Sigmoid colon (tissue), 7 donors: ENCODE results near the gene GRM8. TPM values are rescaled to one million over a fixed set of nuclear protein-coding genes. Genes with fewer than 3 reads are reported as not detected.

Experiments used
- DNase-seq: peaks from one replicate; pipeline ENCODE4 v3.0.0-alpha.2; 2019
- H3K27ac ChIP-seq, 4 donors: fragments of 200-600 bp; sonication (generic); one replicate each; pipeline ENCODE4 v1.5.1; 2016 to 2019; ENCODE audit warnings: mild to moderate bottlenecking in 1 of 4
- H3K27me3 ChIP-seq, 3 donors: fragments of 200-600 bp; sonication (generic); one replicate each; pipeline ENCODE4 v1.5.1; 2019; ENCODE audit warnings: mild to moderate bottlenecking in 1 of 3
- H3K36me3 ChIP-seq, 4 donors: fragments of 200-600 bp; sonication (generic); one replicate each; pipeline ENCODE4 v1.5.1; 2016 to 2019
- H3K4me1 ChIP-seq, 4 donors: fragments of 200-600 bp; sonication (generic); one replicate each; pipeline ENCODE4 v1.5.1; 2017 to 2019
- H3K4me3 ChIP-seq, 4 donors: fragments of 200-600 bp; sonication (generic); one replicate each; pipeline ENCODE4 v1.5.1; 2017 to 2019; ENCODE audit warnings: mild to moderate bottlenecking in 2 of 4, moderate library complexity in 1 of 4
- H3K9me3 ChIP-seq, 4 donors: fragments of 200-600 bp in 3 of 4; sonication (generic) in 3 of 4; one replicate each; pipeline versions ENCODE4 v1.5.1 to v1.6.1; 2013 to 2019
- EP300 ChIP-seq, 4 donors: sonication (generic); formaldehyde crosslinking; IDR thresholded peaks; one replicate each; pipeline ENCODE4 v1.6.1; 2017; ENCODE audit warnings: antibody characterized with exemption in 4 of 4
- POLR2A ChIP-seq, 2 donors: fragments of 450-650 bp; IDR thresholded peaks; one replicate each; pipeline ENCODE4 v1.6.1; 2016; ENCODE audit warnings: antibody characterized with exemption in 2 of 2, mild to moderate bottlenecking in 2 of 2, moderate library complexity in 2 of 2
- POLR2AphosphoS5 ChIP-seq, 4 donors: sonication (generic); formaldehyde crosslinking; IDR thresholded peaks; one replicate each; pipeline ENCODE4 v1.6.1; 2017; ENCODE audit warnings: antibody characterized with exemption in 4 of 4
- WGBS, 2 donors: extraction: QIAGEN DNeasy Blood & Tissue Kit; methylation state at CpG; one replicate each; pipeline ENCODE4 v1.1.7; 2013; 5-methylcytosine and 5-hydroxymethylcytosine counted together
- intact Hi-C: fragments of 100-400 bp; cut with DNase I; formaldehyde crosslinking; loops from one replicate; pipeline ENCODE4 v1.15.1; 2023
- polyA plus RNA-seq, 3 donors: library from polyadenylated mRNA; stranded (reverse); fragments of 200-250 nt; gene quantifications; one replicate each; pipeline ENCODE4 v1.2.3, GENCODE V29; 2013
- total RNA-seq, 4 donors: library from RNA; depleted of rRNA; stranded (reverse); fragments of >200 nt; gene quantifications; one replicate each; pipeline ENCODE4 v1.1.0, GENCODE V29; 2016
- TF ChIP-seq, protein P1 (sequence below), 4 experiments: fragments of 450-650 bp in 3 of 4; fragments of 200-600 bp in 1 of 4; IDR thresholded peaks; one replicate each; pipeline ENCODE4 v1.5.1; 2016 to 2019; ENCODE audit warnings: antibody characterized with exemption in 4 of 4, mild to moderate bottlenecking in 3 of 4, moderate library complexity in 2 of 4
- donor health status: healthy with polysubstance abuse.
- donor health status: Bipolar disorder and iron deficiency.
- donor health status: healthy.

GRM8 gene
- total and polyA plus RNA-seq, 7 donors, result 0.27 to 1.9 (median 0.55) TPM; not detected in 4

DNA sequence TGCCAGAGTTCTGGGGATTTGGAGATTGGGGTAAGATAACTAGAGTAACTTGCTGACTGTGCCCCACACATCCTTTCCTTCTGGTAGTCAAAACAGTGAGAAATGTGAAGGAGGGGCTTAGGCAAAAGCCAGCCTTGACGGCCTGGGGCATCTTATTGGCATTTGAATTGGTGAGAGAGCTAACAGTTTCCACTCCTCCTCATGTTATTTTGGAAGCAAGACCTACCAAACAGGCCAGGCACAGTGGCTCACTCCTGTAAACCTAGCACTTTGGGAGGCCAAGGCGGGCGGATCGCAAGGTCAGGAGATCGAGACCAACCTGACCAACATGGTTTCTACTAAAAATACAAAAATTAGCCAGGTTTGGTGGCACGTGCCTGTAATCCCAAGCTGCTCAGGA, 596.6 kb downstream of the GRM8 start:
- intact Hi-C loops, result no loop called here
- Histone ChIP-seq H3K9me3 (no peaks in the 10 kb centered on the region), H3K36me3 (no peaks in the 10 kb centered on the region), H3K27me3 (no peaks in the 10 kb centered on the region), H3K4me1 (no peaks in the 10 kb centered on the region), H3K27ac (no peak overlapping the region), H3K4me3 (no peak overlapping the region)
- no peak for TF ChIP-seq POLR2A (IDR thresholded peaks at IDR 0.05)
- no peak for TF ChIP-seq EP300 (IDR thresholded peaks at IDR 0.05)
- TF ChIP-seq POLR2AphosphoS5 (IDR thresholded peaks at IDR 0.05), result no peak
- TF ChIP-seq, protein P1, sequence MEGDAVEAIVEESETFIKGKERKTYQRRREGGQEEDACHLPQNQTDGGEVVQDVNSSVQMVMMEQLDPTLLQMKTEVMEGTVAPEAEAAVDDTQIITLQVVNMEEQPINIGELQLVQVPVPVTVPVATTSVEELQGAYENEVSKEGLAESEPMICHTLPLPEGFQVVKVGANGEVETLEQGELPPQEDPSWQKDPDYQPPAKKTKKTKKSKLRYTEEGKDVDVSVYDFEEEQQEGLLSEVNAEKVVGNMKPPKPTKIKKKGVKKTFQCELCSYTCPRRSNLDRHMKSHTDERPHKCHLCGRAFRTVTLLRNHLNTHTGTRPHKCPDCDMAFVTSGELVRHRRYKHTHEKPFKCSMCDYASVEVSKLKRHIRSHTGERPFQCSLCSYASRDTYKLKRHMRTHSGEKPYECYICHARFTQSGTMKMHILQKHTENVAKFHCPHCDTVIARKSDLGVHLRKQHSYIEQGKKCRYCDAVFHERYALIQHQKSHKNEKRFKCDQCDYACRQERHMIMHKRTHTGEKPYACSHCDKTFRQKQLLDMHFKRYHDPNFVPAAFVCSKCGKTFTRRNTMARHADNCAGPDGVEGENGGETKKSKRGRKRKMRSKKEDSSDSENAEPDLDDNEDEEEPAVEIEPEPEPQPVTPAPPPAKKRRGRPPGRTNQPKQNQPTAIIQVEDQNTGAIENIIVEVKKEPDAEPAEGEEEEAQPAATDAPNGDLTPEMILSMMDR (IDR thresholded peaks at IDR 0.05), result no peak
- WGBS, 2 donors, result 83 to 90% methylated on average over 6 of the region's 6 CpGs
- DNase-seq, result no peak

DNA sequence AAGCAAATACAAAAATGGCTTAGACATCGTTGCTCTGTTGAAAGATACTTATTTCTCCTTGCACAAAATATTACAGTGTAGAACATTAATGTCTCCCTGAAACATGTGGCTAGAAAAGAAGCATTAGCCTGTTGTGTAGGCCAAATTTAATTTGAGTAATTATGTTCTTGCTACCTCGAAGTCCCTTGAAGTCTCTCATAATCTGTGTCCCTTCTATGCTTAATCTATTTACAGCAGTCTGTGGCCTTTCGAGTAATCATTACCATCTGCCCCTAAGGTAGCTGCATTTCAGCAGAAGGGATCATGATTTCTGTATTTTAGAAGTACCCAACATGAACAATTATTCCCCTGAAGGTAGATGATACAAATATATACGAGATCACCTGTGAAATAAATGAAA, 615.2 kb downstream of the GRM8 start:
- intact Hi-C loops, result no loop called here
- no peak overlapping the region for H3K4me3 ChIP-seq
- TF ChIP-seq, protein P1 (IDR thresholded peaks at IDR 0.05), result no peak
- TF ChIP-seq POLR2AphosphoS5 (IDR thresholded peaks at IDR 0.05) (no peak), EP300 (IDR thresholded peaks at IDR 0.05) (no peak)
- H3K9me3 ChIP-seq, result peaks cover 0 to 2% (median 0%) of the 10 kb centered on the region in 4 donors
- no peaks in the 10 kb centered on the region for H3K4me1 ChIP-seq
- no peak overlapping the region for H3K27ac ChIP-seq
- no peaks in the 10 kb centered on the region for H3K36me3 ChIP-seq
- 80 to 81% methylated on average over 4 of the region's 4 CpGs for WGBS, 2 donors
- H3K27me3 ChIP-seq, result no peaks in the 10 kb centered on the region
- DNase-seq, result no peak

- Histone ChIP-seq H3K27me3 (no peaks in the 10 kb centered on the region), H3K9me3 (peaks cover 0 to under 1% (median 0%) of the 10 kb centered on the region in 4 donors), H3K4me3 (no peak overlapping the region), H3K36me3 (no peaks in the 10 kb centered on the region), H3K27ac (no peak overlapping the region), H3K4me1 (no peaks in the 10 kb centered on the region)
- DNase-seq, result no peak
- intact Hi-C loops, result no loop called here
- TF ChIP-seq POLR2A (IDR thresholded peaks at IDR 0.05) (no peak), EP300 (IDR thresholded peaks at IDR 0.05) (no peak), POLR2AphosphoS5 (IDR thresholded peaks at IDR 0.05) (no peak)
- TF ChIP-seq, protein P1 (IDR thresholded peaks at IDR 0.05), result no peak
Observed at GRCh38 chr7:126635545-126635944, 617.2 kb downstream of the GRM8 start.

GRCh38 chr7:126608339-126608776, 644.4 kb downstream of the GRM8 start:
- no peaks in the 10 kb centered on the region for H3K27me3 ChIP-seq
- no peak for DNase-seq
- H3K4me3 ChIP-seq, result no peak overlapping the region
- no peak overlapping the region for H3K27ac ChIP-seq
- no peaks in the 10 kb centered on the region for H3K9me3 ChIP-seq
- 61 to 81% methylated on average over 7 of the region's 7 CpGs for WGBS, 2 donors
- intact Hi-C loops, result no loop called here
- H3K4me1 ChIP-seq, result no peaks in the 10 kb centered on the region
- TF ChIP-seq, protein P1 (IDR thresholded peaks at IDR 0.05), result no peak
- TF ChIP-seq POLR2AphosphoS5 (IDR thresholded peaks at IDR 0.05) (no peak), EP300 (IDR thresholded peaks at IDR 0.05) (no peak), POLR2A (IDR thresholded peaks at IDR 0.05) (no peak)
- no peaks in the 10 kb centered on the region for H3K36me3 ChIP-seq

- no peaks in the 10 kb centered on the region for H3K4me1 ChIP-seq
- H3K9me3 ChIP-seq, result no peaks in the 10 kb centered on the region
- no peak overlapping the region for H3K4me3 ChIP-seq
- TF ChIP-seq POLR2AphosphoS5 (IDR thresholded peaks at IDR 0.05), result no peak
- TF ChIP-seq POLR2A (IDR thresholded peaks at IDR 0.05), result no peak
- no peak for TF ChIP-seq EP300 (IDR thresholded peaks at IDR 0.05)
- no peak for DNase-seq
- 27 to 86% methylated on average over 3 of the region's 3 CpGs for WGBS, 2 donors
- no peaks in the 10 kb centered on the region for H3K27me3 ChIP-seq
- intact Hi-C loops, result no loop called here
- H3K36me3 ChIP-seq, result no peaks in the 10 kb centered on the region
- no peak overlapping the region for H3K27ac ChIP-seq
Observed at GRCh38 chr7:126606331-126606730, 646.4 kb downstream of the GRM8 start.
